Common myeloid progenitor, CD34-positive (primary cell): Measurements from ENCODE around the gene NEK4.
A peak's percentile ranks its signal among the peaks of the same experiment; 100 is the strongest.

Source experiments
- CTCF ChIA-PET: fragments of 350-600 bp; sonication (Branson Sonifier 250); formaldehyde crosslinking; loops from one replicate; lab custom pipeline; 2021; ENCODE audit warnings: antibody characterized with exemption; lab: Charles Lee
- POLR2A ChIA-PET: fragments of 350-600 bp; sonication (Branson Sonifier 250); formaldehyde crosslinking; loops from one replicate; lab custom pipeline; 2021; ENCODE audit warnings: antibody characterized with exemption; lab: Charles Lee
- DNase-seq, 3 donors: peaks; one replicate each; pipeline versions ENCODE4 v3.0.0 to v3.0.0-alpha.2; 2013
- H3K27ac ChIP-seq, 2 experiments: 1 replicate in 1 of 2; 2 replicates in 1 of 2; pipeline ENCODE4 v1.7.0; 2013; ENCODE audit warnings: inconsistent platforms in 2 of 2, low read length in 2 of 2, mild to moderate bottlenecking in 2 of 2, low read depth in 1 of 2, moderate library complexity in 1 of 2; ENCODE audit not compliant: severe bottlenecking in 2 of 2, insufficient read depth in 1 of 2, poor library complexity in 1 of 2
- H3K27me3 ChIP-seq, 5 experiments: replicated peaks in 2 of 5; 1 replicate in 3 of 5; 2 replicates in 2 of 5; pipeline versions ENCODE4 v1.6.1 to v1.7.0; 2013; ENCODE audit warnings: low read length in 4 of 5, mild to moderate bottlenecking in 2 of 5, moderate library complexity in 2 of 5, inconsistent platforms in 1 of 5; ENCODE audit not compliant: insufficient read depth in 5 of 5, control insufficient read depth in 4 of 5
- H3K36me3 ChIP-seq, 4 experiments: 1 replicate in 2 of 4; 2 replicates in 2 of 4; pipeline versions ENCODE4 v1.6.1 to v1.7.0; 2013; ENCODE audit warnings: low read length in 3 of 4, control low read depth in 1 of 4, mild to moderate bottlenecking in 1 of 4; ENCODE audit not compliant: control insufficient read depth in 4 of 4, insufficient read depth in 4 of 4
- H3K4me1 ChIP-seq, 4 experiments: 1 replicate in 3 of 4; 2 replicates in 1 of 4; pipeline versions ENCODE4 v1.6.1 to v1.7.1; 2013; ENCODE audit warnings: low read length in 3 of 4, mild to moderate bottlenecking in 3 of 4, control low read depth in 1 of 4, inconsistent platforms in 1 of 4, moderate library complexity in 1 of 4; ENCODE audit not compliant: control insufficient read depth in 4 of 4, insufficient read depth in 4 of 4; ENCODE audit errors: control extremely low read depth in 1 of 4
- H3K4me3 ChIP-seq, 7 experiments: 1 replicate in 4 of 7; 2 replicates in 3 of 7; pipeline versions ENCODE4 v1.5.1 to v1.7.0; 2013; ENCODE audit warnings: mild to moderate bottlenecking in 7 of 7, low read length in 6 of 7, moderate library complexity in 6 of 7, inconsistent platforms in 2 of 7, low read depth in 2 of 7, control low read depth in 1 of 7; ENCODE audit not compliant: insufficient read depth in 4 of 7, control insufficient read depth in 1 of 7; ENCODE audit errors: extremely low read depth in 1 of 7
- H3K9me3 ChIP-seq, 5 experiments: 1 replicate in 4 of 5; 2 replicates in 1 of 5; pipeline versions ENCODE4 v1.6.1 to v1.7.1; 2013; ENCODE audit warnings: low read length in 4 of 5, mild to moderate bottlenecking in 2 of 5, inconsistent platforms in 1 of 5, low read depth in 1 of 5, moderate library complexity in 1 of 5; ENCODE audit not compliant: control insufficient read depth in 4 of 5, insufficient read depth in 2 of 5; ENCODE audit errors: control extremely low read depth in 1 of 5
- WGBS: methylation state at CpG from one replicate; pipeline ENCODE4 v1.1.5; 2013; ENCODE audit not compliant: insufficient coverage; 5-methylcytosine and 5-hydroxymethylcytosine counted together

The NEK4 gene

DNA sequence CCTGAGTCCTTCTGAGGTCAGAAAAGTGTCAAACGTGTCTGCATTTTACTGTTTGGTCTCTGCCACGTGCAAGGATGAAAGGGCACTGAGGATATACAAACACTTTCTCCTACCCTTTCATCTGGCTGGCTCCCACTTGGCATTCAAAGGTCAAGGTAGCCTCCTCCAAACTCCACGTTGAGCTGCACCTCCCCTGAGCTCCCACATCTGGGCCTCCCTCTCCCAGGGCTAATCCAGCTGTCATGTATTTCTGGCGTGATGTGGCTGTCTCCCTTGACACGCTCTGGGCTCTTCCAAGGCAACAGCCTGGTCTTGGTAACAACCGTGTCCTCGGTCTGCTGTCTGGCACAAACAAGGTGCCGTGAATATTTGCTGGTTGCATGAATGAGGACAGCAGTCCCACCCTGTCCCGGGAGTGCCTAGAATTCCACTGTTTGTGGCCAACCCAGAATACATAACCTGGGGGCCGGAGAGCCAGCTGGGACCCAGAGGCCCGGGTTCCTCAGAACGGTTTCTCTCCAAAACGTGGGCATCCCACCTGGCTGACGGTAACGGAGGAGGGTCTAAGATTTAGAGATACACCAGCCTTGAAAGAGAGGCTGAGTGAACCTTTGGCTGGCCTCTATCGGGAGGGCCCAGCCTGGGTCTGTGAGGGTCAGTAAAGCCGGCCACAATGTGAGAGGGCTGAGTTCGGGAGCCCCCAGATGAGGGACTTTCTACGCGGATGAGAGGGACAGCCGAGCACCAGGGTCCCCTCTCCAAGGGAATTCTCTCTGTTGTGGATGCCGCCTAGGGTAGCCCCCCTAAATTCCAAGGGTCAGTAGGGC lies 65.9 kb downstream of the NEK4 start:
- no peaks in the 10 kb centered on the region for H3K9me3 ChIP-seq
- 12% methylated on average over 21 of the region's 22 CpGs for WGBS
- peaks cover 0 to 10% (median 4%) of the 10 kb centered on the region in 4 experiments for H3K36me3 ChIP-seq
- POLR2A ChIA-PET = interaction anchor here (0.9 kb wide), 1 partner anchor 12 kb away, joined by 5 read pairs; no protein-coding TSS in a partner anchor
- H3K4me1 ChIP-seq = peaks cover 22 to 41% (median 33%) of the 10 kb centered on the region in 4 experiments
- peak overlapping the region; percentile 82 to 100 (median 93) for H3K4me3 ChIP-seq
- CTCF ChIA-PET = interaction anchor here (0.9 to 1.1 kb wide), 2 partner anchors 15 to 17 kb away, joined by 3 read pairs; no protein-coding TSS in a partner anchor
- peak overlapping the region; percentile 68 to 88 for H3K27ac ChIP-seq
- H3K27me3 ChIP-seq = no peaks in the 10 kb centered on the region
- no peak for DNase-seq

DNA sequence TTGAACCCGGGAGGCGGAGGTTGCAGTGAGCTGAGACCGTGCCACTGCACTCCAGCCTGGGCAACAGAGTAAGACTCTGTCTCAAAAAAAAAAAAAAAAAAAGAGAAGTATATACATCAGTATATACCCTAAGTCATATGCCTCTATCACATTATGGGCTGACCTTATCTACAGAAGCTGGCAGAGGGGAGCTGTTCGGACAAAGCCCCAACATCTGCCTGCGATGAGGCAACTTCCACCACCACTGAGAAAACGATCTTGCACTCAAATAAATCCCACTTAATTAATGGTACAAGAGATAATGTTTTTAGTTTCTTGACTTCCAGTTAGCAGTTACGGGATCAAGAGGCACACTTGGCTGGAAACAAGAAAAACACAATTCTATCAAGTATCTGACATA lies 67.4 kb downstream of the NEK4 start:
- Histone ChIP-seq H3K4me1 (peaks cover 22 to 41% (median 30%) of the 10 kb centered on the region in 4 experiments), H3K36me3 (peaks cover 0 to 13% (median 3%) of the 10 kb centered on the region in 4 experiments), H3K9me3 (no peaks in the 10 kb centered on the region), H3K4me3 (no peak overlapping the region), H3K27me3 (no peaks in the 10 kb centered on the region), H3K27ac (no peak overlapping the region)
- DNase-seq = no peak
- CTCF ChIA-PET = no interaction called here
- WGBS = 100% methylated on average over 1 of the region's 7 CpGs
- POLR2A ChIA-PET = interaction anchor here (1.0 kb wide), 1 partner anchor 42 kb away, joined by 3 read pairs; no protein-coding TSS in a partner anchor

DNA sequence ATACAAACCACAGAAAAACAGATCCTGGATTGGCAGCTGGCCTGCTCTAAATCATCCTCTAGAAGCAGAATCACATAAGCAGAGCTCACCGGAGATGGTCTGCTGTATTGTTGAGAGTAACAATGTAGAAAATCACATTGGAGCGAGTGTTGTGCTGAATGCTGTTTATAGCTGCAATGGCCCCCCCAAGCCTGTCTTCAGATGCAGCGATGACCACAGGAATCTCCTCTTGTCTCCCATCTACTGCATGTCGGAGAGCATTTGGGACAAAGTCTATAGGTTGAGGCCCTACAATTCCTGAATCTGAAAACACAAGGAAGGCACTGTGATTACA lies 73.1 kb downstream of the NEK4 start:
- WGBS = 100% methylated on average over 4 of the region's 4 CpGs
- Histone ChIP-seq H3K36me3 (peaks cover 35 to 61% (median 44%) of the 10 kb centered on the region in 4 experiments), H3K27me3 (no peaks in the 10 kb centered on the region), H3K9me3 (no peaks in the 10 kb centered on the region), H3K27ac (no peak overlapping the region), H3K4me1 (no peaks in the 10 kb centered on the region), H3K4me3 (no peak overlapping the region)
- no peak for DNase-seq
- ChIA-PET CTCF (interaction anchor here (3.0 kb wide), 1 partner anchor 8 kb away, joined by 11 read pairs; no protein-coding TSS in a partner anchor), POLR2A (interaction anchor here (0.7 kb wide), 1 partner anchor 71 kb away, joined by 3 read pairs; no protein-coding TSS in a partner anchor)

DNA sequence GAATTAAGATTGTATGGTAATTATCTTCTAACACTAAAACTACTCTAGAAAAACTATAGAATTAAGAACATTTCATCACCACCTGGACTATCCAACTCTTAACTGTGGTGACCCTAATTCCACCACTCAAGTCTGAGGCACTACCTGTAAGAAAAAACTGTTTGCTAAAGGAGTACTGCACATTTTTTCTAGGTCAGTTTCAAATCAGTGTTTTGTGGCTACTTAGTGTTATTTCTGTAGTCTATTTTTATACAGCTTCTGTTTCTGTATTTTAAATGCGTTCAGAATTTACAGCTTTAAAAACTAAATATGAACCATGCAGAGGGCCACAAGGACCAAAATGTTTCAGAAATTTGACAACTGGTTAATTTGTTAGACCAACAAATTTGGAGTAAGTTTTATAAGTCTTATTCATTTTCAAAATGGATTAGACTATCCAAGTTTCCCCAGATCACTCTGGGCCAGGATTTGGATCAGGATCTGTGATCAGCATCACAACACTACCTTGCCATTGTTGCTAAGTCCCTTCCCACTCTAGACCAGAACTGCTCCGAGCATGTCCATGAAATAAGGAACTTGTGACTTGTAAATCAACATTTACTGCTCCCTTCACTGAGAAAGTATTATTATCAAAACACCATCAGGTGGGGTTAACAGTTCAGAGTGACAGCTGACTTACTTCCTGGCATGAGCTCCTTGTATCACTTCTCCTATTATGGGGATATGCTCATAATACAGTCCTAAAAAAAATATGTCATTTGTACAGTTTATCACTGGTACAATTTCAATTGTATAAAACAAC lies 73.7 kb downstream of the NEK4 start:
- no peaks in the 10 kb centered on the region for H3K9me3 ChIP-seq
- H3K27me3 ChIP-seq = no peaks in the 10 kb centered on the region
- H3K4me3 ChIP-seq = no peak overlapping the region
- CTCF ChIA-PET = interaction anchor here (3.0 kb wide), 1 partner anchor 8 kb away, joined by 11 read pairs; no protein-coding TSS in a partner anchor
- POLR2A ChIA-PET = interaction anchor here (0.7 to 1.7 kb wide), 2 partner anchors 12 to 70 kb away, joined by 3 to 4 read pairs; partner anchors contain the start of genes GNL3 and PBRM1
- no peak for DNase-seq
- no peaks in the 10 kb centered on the region for H3K4me1 ChIP-seq
- H3K27ac ChIP-seq = no peak overlapping the region
- peaks cover 36 to 65% (median 50%) of the 10 kb centered on the region in 4 experiments for H3K36me3 ChIP-seq
- WGBS = 100% methylated on average over 1 of the region's 2 CpGs

DNA sequence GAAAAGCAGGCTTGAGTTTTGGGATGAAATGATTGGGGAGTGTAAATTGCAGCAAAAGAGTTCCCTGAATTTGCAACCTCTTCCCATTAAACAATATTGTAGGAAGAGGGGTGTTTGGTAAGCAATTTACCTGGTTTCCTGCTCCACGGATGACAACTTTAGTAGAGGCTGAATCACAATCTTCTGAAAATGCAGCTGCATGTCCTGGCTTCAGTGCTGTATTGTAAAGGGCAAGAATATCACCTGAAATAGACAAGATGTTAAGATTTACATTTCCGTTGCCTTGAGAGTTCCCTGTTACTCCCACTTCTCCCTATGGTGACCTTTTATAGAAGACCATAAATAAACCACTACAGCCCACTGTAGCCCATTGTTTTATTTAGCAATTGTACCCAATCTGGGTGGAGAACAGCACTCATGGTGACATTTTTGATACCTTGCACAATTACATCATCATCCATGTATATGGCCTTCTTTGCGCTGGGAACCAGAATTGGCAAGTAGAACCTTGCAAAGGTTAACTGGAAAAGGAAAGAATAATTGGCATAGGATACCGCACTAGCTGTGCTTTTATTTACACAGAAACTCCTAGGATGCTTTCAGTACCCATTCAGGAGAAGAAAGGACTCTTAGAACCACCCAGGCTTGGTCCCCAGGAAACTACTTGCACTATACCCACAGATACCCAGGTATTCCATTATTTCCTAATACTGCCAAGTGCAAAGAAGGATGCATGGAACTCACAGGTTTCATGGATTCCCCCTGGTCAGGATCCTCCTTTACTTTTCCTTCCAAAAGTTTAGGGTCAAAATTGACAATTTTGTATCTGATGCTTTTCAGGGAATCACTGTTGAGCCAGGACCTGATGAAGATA lies 74.7 kb downstream of the NEK4 start:
- WGBS = 89% methylated on average over 1 of the region's 4 CpGs
- ChIA-PET POLR2A (interaction anchor here (1.7 kb wide), 1 partner anchor 11 kb away, joined by 4 read pairs; the partner anchor contains the start of genes GNL3 and PBRM1), CTCF (no interaction called here)
- H3K36me3 ChIP-seq = peaks cover 37 to 73% (median 57%) of the 10 kb centered on the region in 4 experiments
- no peaks in the 10 kb centered on the region for H3K9me3 ChIP-seq
- no peaks in the 10 kb centered on the region for H3K27me3 ChIP-seq
- H3K4me1 ChIP-seq = no peaks in the 10 kb centered on the region
- H3K4me3 ChIP-seq = no peak overlapping the region
- H3K27ac ChIP-seq = no peak overlapping the region
- no peak for DNase-seq

DNA sequence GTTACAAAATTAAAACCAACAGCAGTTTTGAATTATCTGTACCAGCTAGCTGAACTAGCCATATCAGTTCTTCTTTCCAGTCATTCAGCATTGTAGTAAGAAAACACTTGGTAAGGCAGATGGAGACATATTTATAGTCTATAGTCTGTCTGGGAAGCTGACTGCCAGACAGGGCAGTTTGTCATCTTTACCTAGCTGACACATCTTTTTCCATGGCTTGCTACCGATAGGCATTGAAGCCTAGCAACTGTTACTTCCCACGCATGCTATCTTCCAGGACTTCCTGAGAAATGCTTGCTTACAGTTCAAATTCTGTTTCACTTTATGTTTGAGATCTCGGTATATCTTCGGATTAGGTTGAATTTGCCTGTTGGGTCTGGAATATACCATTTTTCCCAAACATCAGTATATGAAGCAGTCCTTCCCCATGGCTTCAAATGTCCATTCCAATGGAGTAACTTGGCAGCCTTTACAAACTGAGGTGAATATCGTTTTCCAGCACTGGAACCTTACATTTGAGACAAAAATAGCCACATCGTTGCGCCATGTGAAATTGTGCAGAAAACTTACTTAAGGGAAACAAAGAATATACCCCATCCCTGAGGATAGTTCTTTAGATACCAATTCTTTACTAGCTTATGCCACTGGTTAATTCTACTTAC lies 76.1 kb downstream of the NEK4 start:
- WGBS = 94% methylated on average over 5 of the region's 7 CpGs
- H3K36me3 ChIP-seq = peaks cover 41 to 81% (median 69%) of the 10 kb centered on the region in 4 experiments
- H3K27ac ChIP-seq = no peak overlapping the region
- ChIA-PET POLR2A (no interaction called here), CTCF (no interaction called here)
- H3K9me3 ChIP-seq = no peaks in the 10 kb centered on the region
- no peak for DNase-seq
- no peaks in the 10 kb centered on the region for H3K4me1 ChIP-seq
- no peak overlapping the region for H3K4me3 ChIP-seq
- H3K27me3 ChIP-seq = no peaks in the 10 kb centered on the region
